Adrenal gland (tissue), 5 donors: ENCODE data around the gene SFT2D1.
A peak's percentile ranks its signal among the peaks of the same experiment; 100 is the strongest.

Experiments
- CTCF ChIP-seq, 6 experiments: fragments of 450-650 bp in 4 of 6; fragments of 200-600 bp in 2 of 6; sonication (generic) in 1 of 6; IDR thresholded peaks; 1 replicate in 5 of 6; 2 replicates in 1 of 6; pipeline versions ENCODE4 v1.5.1 to v1.8.0; 2016 to 2021; ENCODE audit warnings: antibody characterized with exemption in 6 of 6, mild to moderate bottlenecking in 2 of 6, moderate library complexity in 1 of 6
- POLR2A ChIP-seq, 2 donors: fragments of 450-650 bp; IDR thresholded peaks; one replicate each; pipeline ENCODE4 v1.6.1; 2017; ENCODE audit warnings: antibody characterized with exemption in 2 of 2, mild to moderate bottlenecking in 2 of 2, moderate library complexity in 1 of 2
- donor health status: DM: no; HTN: no; CAD: no.

- TF ChIP-seq POLR2A (IDR thresholded peaks at IDR 0.05) (peak; percentile 79 to 86), CTCF (IDR thresholded peaks at IDR 0.05) (no peak)
Observed at GRCh38 chr6:166342349-166343149, at the start of gene SFT2D1.
